NCI-H2227 treated with DMSO at 0.1 percent for 48 hours (cell line): ENCODE data around the gene LAMC2.
"Not testable (repeated sequence)": the region's sequence is repeated elsewhere in the genome, so short reads cannot be mapped to it uniquely, and the experiment has no call there.

ENCODE experiments used
- DNase-seq: peaks from one replicate; lab custom pipeline; 2025; lab: John Stamatoyannopoulos, UW

LAMC2 gene

GRCh38 chr1:183185941-183186490 is at the start of gene LAMC2:
LAMC2 (plus strand) TSS chr1:183186264; CDS start chr1:183186353, 89 bp downstream.
- DNase-seq = peak; percentile 60

- DNase-seq = no peak
These were observed 48.3 kb upstream of the LAMC2 start for GRCh38 chr1:183137782-183138181.

- no peak for DNase-seq
These were observed 47.8 kb upstream of the LAMC2 start for GRCh38 chr1:183138301-183138700.

- no peak for DNase-seq
These were observed 46.7 kb upstream of the LAMC2 start for GRCh38 chr1:183139281-183139942.

- DNase-seq = no peak
These were observed 45.4 kb upstream of the LAMC2 start for GRCh38 chr1:183140633-183141032.

GRCh38 chr1:183142171-183142570 is 43.9 kb upstream of the LAMC2 start:
- no peak for DNase-seq

- no peak for DNase-seq
These were observed 42.3 kb upstream of the LAMC2 start for GRCh38 chr1:183143576-183144315.

- DNase-seq = no peak
These were observed 41.3 kb upstream of the LAMC2 start for GRCh38 chr1:183144752-183145151.

- DNase-seq = no peak
These were observed 38.3 kb upstream of the LAMC2 start for GRCh38 chr1:183147735-183148134.

GRCh38 chr1:183148599-183148998 is 37.5 kb upstream of the LAMC2 start:
- DNase-seq = peak; percentile 61

GRCh38 chr1:183149273-183149672 is 36.8 kb upstream of the LAMC2 start:
- DNase-seq = no peak

- DNase-seq = not testable (repeated sequence)
These were observed 36.0 kb upstream of the LAMC2 start for GRCh38 chr1:183150032-183150431.

- no peak for DNase-seq
These were observed 35.6 kb upstream of the LAMC2 start for GRCh38 chr1:183150445-183150844.

GRCh38 chr1:183152180-183152579 is 33.9 kb upstream of the LAMC2 start:
- DNase-seq = no peak

- no peak for DNase-seq
These were observed 30.1 kb upstream of the LAMC2 start for GRCh38 chr1:183155939-183156338.

- no peak for DNase-seq
These were observed 26.1 kb upstream of the LAMC2 start for GRCh38 chr1:183159960-183160359.

- no peak for DNase-seq
These were observed 24.7 kb upstream of the LAMC2 start for GRCh38 chr1:183161391-183161790.

GRCh38 chr1:183163316-183163715 is 22.7 kb upstream of the LAMC2 start:
- no peak for DNase-seq

GRCh38 chr1:183164340-183164739 is 21.7 kb upstream of the LAMC2 start:
- no peak for DNase-seq

GRCh38 chr1:183164963-183165362 is 21.1 kb upstream of the LAMC2 start:
- no peak for DNase-seq

- DNase-seq = no peak
These were observed 20.6 kb upstream of the LAMC2 start for GRCh38 chr1:183165456-183165855.

- DNase-seq = no peak
These were observed 19.6 kb upstream of the LAMC2 start for GRCh38 chr1:183166454-183166853.

- DNase-seq = no peak
These were observed 18.4 kb upstream of the LAMC2 start for GRCh38 chr1:183167676-183168075.
